Ishikawa (cell line): ENCODE results near the gene ORC1.

ENCODE experiments used
- CEBPB ChIP-seq: IDR thresholded peaks from 2 replicates; pipeline ENCODE4 v1.6.1; 2012
- CREB1 ChIP-seq: IDR thresholded peaks from 2 replicates; pipeline ENCODE4 v1.6.1; 2012; ENCODE audit warnings: low read depth
- EGR1 ChIP-seq: IDR thresholded peaks from 2 replicates; pipeline ENCODE4 v1.6.1; 2012
- EP300 ChIP-seq: IDR thresholded peaks from 2 replicates; pipeline ENCODE4 v1.6.1; 2012; ENCODE audit warnings: borderline replicate concordance
- FOXM1 ChIP-seq: IDR thresholded peaks from 2 replicates; pipeline ENCODE4 v1.6.1; 2012; ENCODE audit warnings: low read depth, borderline replicate concordance
- NFIC ChIP-seq: IDR thresholded peaks from 2 replicates; pipeline ENCODE4 v1.6.1; 2012
- RAD21 ChIP-seq: IDR thresholded peaks from 2 replicates; pipeline ENCODE4 v1.6.1; 2012; ENCODE audit warnings: low read depth
- TAF1 ChIP-seq: IDR thresholded peaks from 2 replicates; pipeline ENCODE4 v1.6.1; 2012; ENCODE audit warnings: low read depth, mild to moderate bottlenecking
- TCF12 ChIP-seq: IDR thresholded peaks from 2 replicates; pipeline ENCODE4 v1.6.1; 2012; ENCODE audit warnings: low read depth
- TEAD4 ChIP-seq: IDR thresholded peaks from 2 replicates; pipeline ENCODE4 v1.6.1; 2012
- YY1 ChIP-seq: IDR thresholded peaks from 2 replicates; pipeline ENCODE4 v1.6.1; 2012; ENCODE audit warnings: low read depth
- ZBTB7A ChIP-seq: IDR thresholded peaks from 2 replicates; pipeline ENCODE4 v1.6.1; 2012; ENCODE audit warnings: low read depth
- TF ChIP-seq, protein P1 (sequence below): IDR thresholded peaks from 2 replicates; pipeline ENCODE4 v1.6.1; 2012
- TF ChIP-seq, protein P2 (sequence below): IDR thresholded peaks from 2 replicates; pipeline ENCODE4 v1.6.1; 2012
- TF ChIP-seq, protein P3 (sequence below): IDR thresholded peaks from 2 replicates; pipeline ENCODE4 v1.6.1; 2012; ENCODE audit warnings: low read depth, mild to moderate bottlenecking

Gene ORC1

DNA sequence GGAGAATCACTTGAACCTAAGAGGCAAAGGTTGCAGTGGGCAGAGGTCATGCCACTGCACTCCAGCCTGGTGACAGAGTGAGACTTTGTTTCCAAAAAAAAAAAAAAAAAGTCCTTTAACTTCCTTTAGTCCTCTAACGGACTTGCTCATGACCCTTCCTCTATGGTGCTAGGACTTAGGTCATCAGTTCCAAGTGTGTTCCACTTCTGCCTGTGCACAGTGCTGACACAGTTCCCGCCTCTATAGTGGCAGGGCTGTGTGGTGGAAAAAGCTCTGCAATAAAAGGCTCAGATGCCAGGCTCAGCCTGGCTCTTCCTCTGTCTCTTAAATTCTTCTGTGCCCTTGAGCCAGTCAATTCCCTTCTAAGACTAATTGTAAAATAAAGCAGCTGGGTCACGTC, 60.2 kb downstream of the ORC1 start:
- TF ChIP-seq, protein P1, sequence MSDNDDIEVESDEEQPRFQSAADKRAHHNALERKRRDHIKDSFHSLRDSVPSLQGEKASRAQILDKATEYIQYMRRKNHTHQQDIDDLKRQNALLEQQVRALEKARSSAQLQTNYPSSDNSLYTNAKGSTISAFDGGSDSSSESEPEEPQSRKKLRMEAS: no peak
- TF ChIP-seq EGR1: no peak
- TF ChIP-seq TEAD4: no peak
- no peak for TF ChIP-seq RAD21

DNA sequence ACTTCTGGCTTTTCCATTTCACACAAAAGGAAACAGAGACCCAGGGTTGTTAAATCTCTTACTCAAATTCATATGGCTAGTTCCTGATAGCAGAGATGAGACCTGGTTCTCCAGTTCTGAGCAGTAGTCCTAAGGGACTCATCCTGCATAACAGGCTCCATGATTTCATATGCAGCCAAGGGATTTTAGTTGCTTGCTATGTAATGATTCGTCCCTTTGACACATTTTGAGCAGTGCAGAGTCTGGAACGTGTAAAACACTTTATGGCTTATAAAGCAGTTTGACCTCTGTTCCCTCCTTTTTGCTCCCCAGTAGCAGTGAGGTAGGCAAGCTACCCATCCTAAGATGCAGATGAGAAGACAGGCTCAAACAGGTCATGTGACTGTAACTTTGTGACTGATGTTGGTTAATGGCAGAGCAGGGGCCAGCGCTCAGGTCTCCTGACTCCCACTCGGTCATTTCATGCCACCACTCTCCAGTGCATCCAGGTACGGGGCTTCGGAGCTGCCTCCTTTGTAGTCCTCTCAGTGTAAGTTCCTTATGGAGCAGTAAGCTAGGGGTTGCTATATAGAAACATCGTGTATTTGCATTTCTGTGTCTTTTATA, 62.5 kb downstream of the ORC1 start:
- TF ChIP-seq, protein P2, sequence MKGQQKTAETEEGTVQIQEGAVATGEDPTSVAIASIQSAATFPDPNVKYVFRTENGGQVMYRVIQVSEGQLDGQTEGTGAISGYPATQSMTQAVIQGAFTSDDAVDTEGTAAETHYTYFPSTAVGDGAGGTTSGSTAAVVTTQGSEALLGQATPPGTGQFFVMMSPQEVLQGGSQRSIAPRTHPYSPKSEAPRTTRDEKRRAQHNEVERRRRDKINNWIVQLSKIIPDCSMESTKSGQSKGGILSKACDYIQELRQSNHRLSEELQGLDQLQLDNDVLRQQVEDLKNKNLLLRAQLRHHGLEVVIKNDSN: no peak
- TF ChIP-seq, protein P1: no peak
- no peak for TF ChIP-seq TEAD4
- TF ChIP-seq, protein P3, sequence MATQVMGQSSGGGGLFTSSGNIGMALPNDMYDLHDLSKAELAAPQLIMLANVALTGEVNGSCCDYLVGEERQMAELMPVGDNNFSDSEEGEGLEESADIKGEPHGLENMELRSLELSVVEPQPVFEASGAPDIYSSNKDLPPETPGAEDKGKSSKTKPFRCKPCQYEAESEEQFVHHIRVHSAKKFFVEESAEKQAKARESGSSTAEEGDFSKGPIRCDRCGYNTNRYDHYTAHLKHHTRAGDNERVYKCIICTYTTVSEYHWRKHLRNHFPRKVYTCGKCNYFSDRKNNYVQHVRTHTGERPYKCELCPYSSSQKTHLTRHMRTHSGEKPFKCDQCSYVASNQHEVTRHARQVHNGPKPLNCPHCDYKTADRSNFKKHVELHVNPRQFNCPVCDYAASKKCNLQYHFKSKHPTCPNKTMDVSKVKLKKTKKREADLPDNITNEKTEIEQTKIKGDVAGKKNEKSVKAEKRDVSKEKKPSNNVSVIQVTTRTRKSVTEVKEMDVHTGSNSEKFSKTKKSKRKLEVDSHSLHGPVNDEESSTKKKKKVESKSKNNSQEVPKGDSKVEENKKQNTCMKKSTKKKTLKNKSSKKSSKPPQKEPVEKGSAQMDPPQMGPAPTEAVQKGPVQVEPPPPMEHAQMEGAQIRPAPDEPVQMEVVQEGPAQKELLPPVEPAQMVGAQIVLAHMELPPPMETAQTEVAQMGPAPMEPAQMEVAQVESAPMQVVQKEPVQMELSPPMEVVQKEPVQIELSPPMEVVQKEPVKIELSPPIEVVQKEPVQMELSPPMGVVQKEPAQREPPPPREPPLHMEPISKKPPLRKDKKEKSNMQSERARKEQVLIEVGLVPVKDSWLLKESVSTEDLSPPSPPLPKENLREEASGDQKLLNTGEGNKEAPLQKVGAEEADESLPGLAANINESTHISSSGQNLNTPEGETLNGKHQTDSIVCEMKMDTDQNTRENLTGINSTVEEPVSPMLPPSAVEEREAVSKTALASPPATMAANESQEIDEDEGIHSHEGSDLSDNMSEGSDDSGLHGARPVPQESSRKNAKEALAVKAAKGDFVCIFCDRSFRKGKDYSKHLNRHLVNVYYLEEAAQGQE: no peak
- TF ChIP-seq RAD21: no peak
- TF ChIP-seq CREB1: no peak
- no peak for TF ChIP-seq TCF12
- TF ChIP-seq EGR1: no peak
- TF ChIP-seq NFIC: no peak
- no peak for TF ChIP-seq TAF1
- TF ChIP-seq YY1: no peak
- TF ChIP-seq FOXM1: no peak
- no peak for TF ChIP-seq CEBPB
- no peak for TF ChIP-seq EP300
- no peak for TF ChIP-seq ZBTB7A

DNA sequence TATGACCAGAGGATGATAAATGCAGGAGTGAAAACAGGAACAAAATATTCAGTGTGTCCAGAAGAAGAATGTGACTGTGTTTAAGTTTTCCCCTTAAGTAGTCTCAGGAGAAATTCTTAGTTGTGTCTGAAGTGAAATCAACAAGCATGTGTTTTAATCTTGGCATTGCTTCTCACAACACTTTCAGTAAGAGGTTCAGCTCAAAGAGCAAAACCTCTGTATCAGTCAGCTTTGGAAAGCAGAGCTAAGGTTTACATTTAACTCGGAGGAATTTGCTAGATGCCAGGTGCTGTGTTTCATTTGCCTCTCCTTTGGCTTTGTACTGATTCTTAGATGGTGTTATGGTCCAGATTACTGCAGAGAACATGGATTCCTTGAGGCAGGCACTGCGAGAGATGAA, 66.8 kb downstream of the ORC1 start:
- TF ChIP-seq CREB1 (no peak), FOXM1 (no peak), NFIC (no peak), EGR1 (no peak), TEAD4 (no peak), TAF1 (no peak), RAD21 (no peak), ZBTB7A (no peak), CEBPB (no peak)
- TF ChIP-seq, protein P3: no peak
- TF ChIP-seq, protein P1: no peak
- TF ChIP-seq, protein P2: no peak

DNA sequence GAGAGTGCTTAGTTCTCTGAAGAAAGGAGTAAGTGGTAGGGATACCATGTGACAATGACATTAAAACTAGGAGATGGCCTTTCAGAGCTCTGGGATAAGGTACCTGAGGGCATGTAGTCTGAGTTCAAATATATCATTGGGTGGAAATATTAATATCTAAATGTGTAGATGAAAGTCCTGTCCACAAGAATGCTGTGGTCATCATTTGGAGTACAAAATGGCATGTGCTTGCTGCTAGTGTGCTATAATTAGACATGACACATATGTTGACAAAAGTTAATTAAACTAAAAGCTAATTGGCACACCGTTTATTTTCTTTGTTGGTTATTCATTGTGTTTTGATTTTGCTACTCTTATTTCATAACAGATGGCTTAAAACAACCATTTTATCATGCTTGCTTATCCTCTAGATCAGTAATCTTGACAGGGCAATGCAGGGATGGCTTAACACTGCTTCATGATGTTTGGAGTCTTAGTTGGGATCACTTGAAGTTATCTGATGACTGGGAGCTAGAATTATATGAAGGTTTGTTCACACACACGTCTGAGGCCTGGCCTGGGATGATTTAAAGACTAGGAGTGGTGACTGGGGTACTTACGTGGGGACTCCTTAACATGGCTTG, 69.2 kb downstream of the ORC1 start:
- TF ChIP-seq CEBPB: no peak
- TF ChIP-seq TCF12: no peak
- TF ChIP-seq, protein P1: no peak
- TF ChIP-seq, protein P3: no peak
- TF ChIP-seq, protein P2: no peak
- no peak for TF ChIP-seq RAD21
- no peak for TF ChIP-seq TAF1
- TF ChIP-seq YY1: no peak
- TF ChIP-seq NFIC: no peak
- TF ChIP-seq FOXM1: no peak
- TF ChIP-seq EP300: no peak
- TF ChIP-seq CREB1: no peak
